Cardiac muscle cell (in vitro differentiated cells and primary cell): Measurements from ENCODE around the gene RPGRIP1L. TPM values are rescaled to one million over a fixed set of nuclear protein-coding genes. Genes with fewer than 3 reads are reported as not detected.

Source experiments
- DNase-seq, 2 donors: peaks; one replicate each; pipeline versions ENCODE4 v3.0.0 to v3.0.0-alpha.2; 2010 to 2017; ENCODE audit warnings: low read depth in 1 of 2, low spot score in 1 of 2
- H3K27ac ChIP-seq: fragments of 200-600 bp; sonication (generic); 2 replicates; pipeline ENCODE4 v1.5.1; 2016
- H3K27me3 ChIP-seq: fragments of 200-600 bp; sonication (generic); 2 replicates; pipeline ENCODE4 v1.6.0; 2016; ENCODE audit warnings: control low read depth
- H3K36me3 ChIP-seq: fragments of 200-600 bp; sonication (generic); 2 replicates; pipeline ENCODE4 v1.5.1; 2016; ENCODE audit warnings: control low read depth
- H3K4me1 ChIP-seq: fragments of 200-600 bp; sonication (generic); 2 replicates; pipeline ENCODE4 v1.8.1; 2017; ENCODE audit warnings: low read depth, mild to moderate bottlenecking, mixed run types
- H3K4me3 ChIP-seq: fragments of 200-600 bp; sonication (generic); 2 replicates; pipeline ENCODE4 v1.5.1; 2016; ENCODE audit warnings: mild to moderate bottlenecking
- H3K9me3 ChIP-seq: fragments of 200-600 bp; sonication (generic); 2 replicates; pipeline ENCODE4 v1.5.1; 2017; ENCODE audit warnings: low read depth, mild to moderate bottlenecking, control low read depth
- polyA plus RNA-seq: library from polyadenylated mRNA; unstranded; fragments of >200 nt; fragmentation: Nextera tagmentation; extraction: Ambion mirVana; gene quantifications from 2 replicates; pipeline ENCODE4 v1.2.1, GENCODE V29; 2016
- total RNA-seq: library from RNA; depleted of rRNA; stranded (reverse); fragments of >200 nt; gene quantifications from 2 replicates; pipeline ENCODE4 v1.2.3, GENCODE V29; 2016
- TF ChIP-seq, protein P1 (sequence below): IDR thresholded peaks from 2 replicates; pipeline ENCODE4 v1.5.1; 2012; ENCODE audit warnings: low read depth, mild to moderate bottlenecking, low read length

RPGRIP1L gene
- total and polyA plus RNA-seq, 2 experiments from 2014 or later: 10.4 to 11.0 TPM

DNA sequence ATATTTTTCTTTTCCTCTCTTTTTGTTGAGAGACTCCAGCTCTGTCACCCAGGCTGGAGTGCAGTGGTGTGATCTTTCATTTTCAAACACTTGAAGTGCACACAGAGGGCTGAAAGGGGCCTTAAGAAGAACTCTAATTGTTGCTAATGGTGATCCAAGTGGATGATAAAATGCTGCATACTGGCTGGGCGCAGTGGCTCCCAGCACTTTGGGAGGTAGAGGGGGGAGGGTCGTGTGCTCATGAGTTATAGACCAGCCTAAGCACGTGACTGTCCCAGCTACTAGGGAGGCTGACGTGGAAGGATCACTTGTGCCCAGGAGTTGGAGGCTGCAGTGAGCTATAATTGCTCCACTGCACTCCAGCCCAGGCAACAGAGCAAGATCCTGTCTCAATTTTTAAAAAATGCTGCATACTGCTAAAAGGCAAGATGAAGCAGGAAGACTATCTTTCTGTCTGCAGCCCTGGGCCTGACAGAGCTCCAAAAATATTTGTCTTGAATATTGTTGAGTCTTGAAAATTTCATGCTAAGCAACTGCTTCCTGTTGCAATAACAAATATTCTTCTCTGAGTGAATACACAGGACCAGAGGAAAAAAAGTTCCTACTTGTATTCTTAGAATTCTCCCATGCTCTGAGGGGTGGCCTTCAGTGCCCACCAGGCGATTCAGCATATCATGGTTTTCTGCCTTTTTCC is 137.0 kb downstream of the RPGRIP1L start:
- Histone ChIP-seq H3K9me3 (no peaks in the 10 kb centered on the region), H3K27ac (no peak overlapping the region), H3K36me3 (no peaks in the 10 kb centered on the region), H3K4me1 (peaks cover 4% of the 10 kb centered on the region), H3K4me3 (no peak overlapping the region), H3K27me3 (no peaks in the 10 kb centered on the region)
- DNase-seq: peak in 1 of 2 donors; percentile 32
- TF ChIP-seq, protein P1, sequence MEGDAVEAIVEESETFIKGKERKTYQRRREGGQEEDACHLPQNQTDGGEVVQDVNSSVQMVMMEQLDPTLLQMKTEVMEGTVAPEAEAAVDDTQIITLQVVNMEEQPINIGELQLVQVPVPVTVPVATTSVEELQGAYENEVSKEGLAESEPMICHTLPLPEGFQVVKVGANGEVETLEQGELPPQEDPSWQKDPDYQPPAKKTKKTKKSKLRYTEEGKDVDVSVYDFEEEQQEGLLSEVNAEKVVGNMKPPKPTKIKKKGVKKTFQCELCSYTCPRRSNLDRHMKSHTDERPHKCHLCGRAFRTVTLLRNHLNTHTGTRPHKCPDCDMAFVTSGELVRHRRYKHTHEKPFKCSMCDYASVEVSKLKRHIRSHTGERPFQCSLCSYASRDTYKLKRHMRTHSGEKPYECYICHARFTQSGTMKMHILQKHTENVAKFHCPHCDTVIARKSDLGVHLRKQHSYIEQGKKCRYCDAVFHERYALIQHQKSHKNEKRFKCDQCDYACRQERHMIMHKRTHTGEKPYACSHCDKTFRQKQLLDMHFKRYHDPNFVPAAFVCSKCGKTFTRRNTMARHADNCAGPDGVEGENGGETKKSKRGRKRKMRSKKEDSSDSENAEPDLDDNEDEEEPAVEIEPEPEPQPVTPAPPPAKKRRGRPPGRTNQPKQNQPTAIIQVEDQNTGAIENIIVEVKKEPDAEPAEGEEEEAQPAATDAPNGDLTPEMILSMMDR: no peak

DNA sequence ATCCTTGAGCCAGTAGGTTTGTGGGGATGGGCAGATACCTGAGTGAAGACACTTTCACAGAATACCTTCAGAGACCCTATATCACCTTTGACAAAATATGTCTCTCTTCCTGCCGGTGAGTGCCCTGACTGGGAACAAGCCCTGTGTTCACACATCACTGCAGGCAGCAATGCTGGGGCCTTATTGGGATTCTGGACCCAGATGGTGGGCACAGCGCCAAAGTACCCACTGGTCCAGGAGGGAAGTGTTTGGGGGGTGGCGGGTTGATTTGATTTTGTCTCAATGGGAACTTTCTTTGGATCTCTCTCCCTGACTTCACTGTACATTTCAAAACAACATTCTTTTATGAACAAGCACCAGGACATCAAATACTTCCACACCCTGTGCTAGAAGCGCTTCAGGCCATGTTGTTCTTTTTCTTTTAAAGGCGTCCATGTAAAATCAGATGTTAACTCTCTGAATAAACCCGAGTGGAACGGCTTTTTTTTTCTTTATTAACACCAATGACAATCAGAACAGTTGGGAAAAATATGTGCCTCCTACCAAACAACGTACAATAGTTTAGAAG is 138.3 kb downstream of the RPGRIP1L start:
- TF ChIP-seq, protein P1: no peak
- Histone ChIP-seq H3K4me3 (no peak overlapping the region), H3K27ac (no peak overlapping the region)

DNA sequence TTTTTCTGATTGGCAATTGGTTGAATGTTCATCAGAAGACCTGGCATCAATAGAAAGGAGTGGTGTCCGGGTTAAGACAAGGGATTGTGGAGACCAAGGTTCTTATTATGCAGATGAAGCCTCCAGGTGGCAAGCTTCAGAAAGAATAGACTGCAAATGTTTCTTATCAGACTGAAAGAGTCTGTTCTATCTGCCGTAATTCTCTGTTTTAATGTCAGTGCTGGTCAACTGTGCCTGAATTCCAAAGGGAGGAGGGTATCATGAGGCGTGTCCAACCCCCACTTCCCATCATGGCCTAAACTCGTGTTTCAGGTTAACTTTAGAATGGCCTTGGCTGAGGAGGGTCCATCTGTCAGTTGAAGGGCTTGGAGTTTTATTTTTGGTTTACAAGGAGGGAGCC is 140.2 kb downstream of the RPGRIP1L start:
- TF ChIP-seq, protein P1: no peak

More for the DNA sequence above, 138.3 kb downstream of the RPGRIP1L start:
- H3K4me1 ChIP-seq: peaks cover 4% of the 10 kb centered on the region
- no peak for DNase-seq
- no peaks in the 10 kb centered on the region for H3K36me3 ChIP-seq
- no peaks in the 10 kb centered on the region for H3K27me3 ChIP-seq
- H3K9me3 ChIP-seq: no peaks in the 10 kb centered on the region

DNA sequence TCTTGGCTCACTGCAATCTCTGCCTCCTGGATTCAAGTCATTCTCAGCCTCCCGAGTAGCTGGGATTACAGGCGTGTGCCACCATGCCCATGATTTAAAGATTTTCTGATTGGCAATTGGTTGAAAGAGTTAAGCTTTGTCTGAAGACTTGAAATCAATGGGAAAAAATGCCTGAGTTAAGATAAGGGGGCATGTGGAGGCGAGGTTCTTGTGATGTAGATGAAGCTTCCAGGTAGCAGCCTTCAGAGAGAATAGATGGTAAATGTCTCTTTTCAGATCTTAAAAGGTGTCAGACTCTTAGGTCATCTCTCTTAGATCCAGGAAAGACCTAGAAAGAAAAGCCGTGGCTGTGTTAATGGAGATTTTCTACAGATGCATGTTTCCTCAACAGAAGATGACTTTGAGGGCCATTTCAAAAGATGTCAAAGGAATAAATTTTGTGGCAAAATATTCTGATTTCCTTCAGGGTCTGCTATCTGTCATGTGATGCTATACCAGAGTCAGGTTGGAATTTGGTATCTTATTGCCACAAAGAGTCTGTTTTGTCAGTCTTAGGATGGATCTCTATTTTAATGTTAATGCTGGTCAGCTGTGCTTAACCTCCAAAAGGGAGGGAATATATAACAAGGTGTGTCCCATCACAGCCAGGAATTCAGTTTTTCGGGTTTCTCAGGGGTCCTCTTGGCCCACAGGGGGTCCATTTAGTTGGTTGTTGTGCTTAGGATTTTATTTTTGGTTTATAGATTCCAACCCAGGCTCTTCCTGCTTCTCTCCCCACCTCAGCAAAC is 142.4 kb downstream of the RPGRIP1L start:
- Histone ChIP-seq H3K27me3 (no peaks in the 10 kb centered on the region), H3K4me1 (peaks cover 2% of the 10 kb centered on the region), H3K4me3 (no peak overlapping the region), H3K27ac (no peak overlapping the region), H3K9me3 (no peaks in the 10 kb centered on the region), H3K36me3 (no peaks in the 10 kb centered on the region)
- DNase-seq: no peak
- TF ChIP-seq, protein P1: no peak

More for the DNA sequence above, 140.2 kb downstream of the RPGRIP1L start:
- H3K27me3 ChIP-seq: no peaks in the 10 kb centered on the region
- DNase-seq: no peak
- H3K9me3 ChIP-seq: no peaks in the 10 kb centered on the region
- no peak overlapping the region for H3K27ac ChIP-seq
- H3K4me1 ChIP-seq: peaks cover 4% of the 10 kb centered on the region
- no peak overlapping the region for H3K4me3 ChIP-seq
- no peaks in the 10 kb centered on the region for H3K36me3 ChIP-seq

DNA sequence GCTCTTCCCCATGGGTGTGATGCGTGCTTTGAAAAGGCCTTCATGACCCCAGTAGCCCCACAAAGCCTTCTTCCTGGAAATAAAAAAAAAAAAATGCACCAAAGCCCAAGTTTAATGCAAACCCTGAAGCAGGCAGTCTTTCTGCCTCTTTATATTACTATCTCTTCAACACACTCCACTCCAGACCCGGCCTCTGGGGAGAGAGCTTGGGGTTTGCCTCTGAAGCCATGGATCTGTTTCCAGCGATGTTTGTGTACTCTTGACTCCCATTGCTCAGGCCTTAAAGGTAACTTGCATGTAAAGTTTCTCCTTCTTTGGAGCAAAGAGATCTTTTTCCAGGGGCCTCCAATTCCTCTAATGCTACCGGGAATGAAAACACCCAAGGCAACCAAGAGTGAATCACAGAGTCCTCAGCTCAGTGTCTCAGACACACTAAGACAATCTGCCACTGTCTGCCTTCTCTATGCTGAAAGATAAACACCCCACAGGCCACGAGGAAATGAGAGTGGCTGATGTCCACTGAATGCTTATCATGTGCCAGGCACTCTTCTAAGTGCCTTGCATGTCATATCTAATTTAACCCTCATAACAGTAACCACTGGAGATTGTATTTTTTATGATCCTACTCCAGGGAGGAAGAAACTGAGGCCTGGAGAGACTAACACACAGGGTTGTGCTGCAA is 144.2 kb downstream of the RPGRIP1L start:
- no peak overlapping the region for H3K4me3 ChIP-seq
- DNase-seq: no peak
- no peaks in the 10 kb centered on the region for H3K27me3 ChIP-seq
- TF ChIP-seq, protein P1: no peak
- H3K4me1 ChIP-seq: no peaks in the 10 kb centered on the region
- H3K27ac ChIP-seq: no peak overlapping the region
- no peaks in the 10 kb centered on the region for H3K36me3 ChIP-seq
- no peaks in the 10 kb centered on the region for H3K9me3 ChIP-seq
